Astrocyte (in vitro differentiated cells and primary cell): ENCODE results near the gene FSTL5. TPM values are rescaled to one million over a fixed set of nuclear protein-coding genes. Genes with fewer than 3 reads are reported as not detected.

Experiments used
- DNase-seq: peaks from one replicate; pipeline ENCODE4 v3.0.0-alpha.2; 2010; ENCODE audit warnings: low read depth
- FAIRE-seq: peaks from 2 replicates; lab custom pipeline; 2011; peaks lifted over from hg19 to GRCh38; lab: Jason Lieb, UNC
- H2AFZ ChIP-seq: 2 replicates; pipeline ENCODE4 v1.6.0; 2012; ENCODE audit warnings: low read depth, low read length, inconsistent platforms
- H3K27ac ChIP-seq: 2 replicates; pipeline ENCODE4 v1.5.1; 2011; ENCODE audit warnings: low read depth, low read length, inconsistent platforms
- H3K27me3 ChIP-seq: 2 replicates; pipeline ENCODE4 v1.6.0; 2011; ENCODE audit warnings: low read length, inconsistent platforms; ENCODE audit not compliant: insufficient read depth
- H3K36me3 ChIP-seq: 2 replicates; pipeline ENCODE4 v1.5.1; 2011; ENCODE audit warnings: low read length, inconsistent platforms; ENCODE audit not compliant: insufficient read depth
- H3K4me1 ChIP-seq: 2 replicates; pipeline ENCODE4 v1.5.1; 2011; ENCODE audit warnings: low read length, inconsistent platforms; ENCODE audit not compliant: insufficient read depth
- H3K4me2 ChIP-seq: 2 replicates; pipeline ENCODE4 v1.6.0; 2012; ENCODE audit warnings: low read length, inconsistent platforms
- H3K4me3 ChIP-seq: 2 replicates; pipeline ENCODE4 v1.5.1; 2011; ENCODE audit warnings: low read depth, mild to moderate bottlenecking, low read length, inconsistent platforms; ENCODE audit not compliant: insufficient read depth
- H3K79me2 ChIP-seq: 2 replicates; pipeline ENCODE4 v1.6.0; 2012; ENCODE audit warnings: mild to moderate bottlenecking, low read length, inconsistent platforms; ENCODE audit not compliant: insufficient read depth
- H3K9ac ChIP-seq: 2 replicates; pipeline ENCODE4 v1.6.0; 2012; ENCODE audit warnings: mild to moderate bottlenecking, low read length, inconsistent platforms
- H3K9me3 ChIP-seq: 2 replicates; pipeline ENCODE4 v1.5.1; 2012; ENCODE audit warnings: low read depth, mild to moderate bottlenecking, low read length, inconsistent platforms; ENCODE audit not compliant: insufficient read depth
- H4K20me1 ChIP-seq: 2 replicates; pipeline ENCODE4 v1.6.0; 2012; ENCODE audit warnings: low read length, inconsistent platforms; ENCODE audit not compliant: insufficient read depth
- H3K27ac Mint-ChIP-seq: one replicate; pipeline ENCODE4 v1.8.0; 2021; ENCODE audit warnings: mild to moderate bottlenecking, mixed read lengths; ENCODE audit not compliant: unreplicated experiment
- H3K27me3 Mint-ChIP-seq: one replicate; pipeline ENCODE4 v1.8.0; 2021; ENCODE audit warnings: low read depth, mixed read lengths; ENCODE audit not compliant: unreplicated experiment
- H3K36me3 Mint-ChIP-seq: one replicate; pipeline ENCODE4 v1.8.0; 2021; ENCODE audit warnings: low read depth, mixed read lengths; ENCODE audit not compliant: unreplicated experiment
- H3K4me1 Mint-ChIP-seq: one replicate; pipeline ENCODE4 v1.8.0; 2021; ENCODE audit warnings: low read depth, mixed read lengths; ENCODE audit not compliant: unreplicated experiment
- H3K4me3 Mint-ChIP-seq: one replicate; pipeline ENCODE4 v1.8.0; 2021; ENCODE audit warnings: mild to moderate bottlenecking, moderate library complexity, mixed read lengths; ENCODE audit not compliant: unreplicated experiment
- H3K9me3 Mint-ChIP-seq: one replicate; pipeline ENCODE4 v1.8.0; 2021; ENCODE audit warnings: mild to moderate bottlenecking, mixed read lengths; ENCODE audit not compliant: unreplicated experiment
- EZH2 ChIP-seq: IDR thresholded peaks from 2 replicates; pipeline ENCODE4 v1.6.1; 2012; ENCODE audit warnings: mild to moderate bottlenecking, low read length, inconsistent platforms; ENCODE audit not compliant: insufficient read depth
- total RNA-seq: library from RNA; stranded (reverse); gene quantifications from 2 replicates; pipeline ENCODE4 v1.2.1, GENCODE V29; 2021
- TF ChIP-seq, protein P1 (sequence below): IDR thresholded peaks from 2 replicates; pipeline ENCODE4 v1.5.1; 2011; ENCODE audit warnings: low read depth, mild to moderate bottlenecking, inconsistent platforms, low read length, moderate library complexity; ENCODE audit not compliant: insufficient read depth

Gene FSTL5
- total RNA-seq, 1 donor from 2014 or later = 0.43 TPM

DNA sequence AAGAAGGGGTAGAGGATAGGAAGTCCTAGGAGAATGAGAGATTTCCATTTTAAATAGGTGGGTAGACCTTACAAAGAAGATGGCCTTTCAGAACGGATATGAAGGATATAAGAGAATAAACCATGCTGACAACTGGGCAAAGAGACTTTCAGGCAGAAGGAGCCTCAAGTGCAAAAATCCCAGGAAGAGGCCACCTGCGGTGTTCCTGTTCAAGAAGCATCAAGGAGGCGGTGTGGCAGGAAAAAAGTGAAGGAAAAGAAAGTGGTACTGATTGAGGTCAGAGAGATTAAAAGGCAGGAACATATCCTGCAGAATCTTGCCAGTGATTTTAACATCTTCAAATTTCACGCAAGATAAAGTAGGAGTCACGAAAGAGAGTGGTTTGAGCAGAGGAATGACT is 172.0 kb downstream of the FSTL5 start:
- H3K27ac Mint-ChIP-seq = no peak overlapping the region
- H3K4me1 Mint-ChIP-seq = peaks cover 4% of the 10 kb centered on the region
- Histone ChIP-seq H3K9me3 (no peaks in the 10 kb centered on the region), H3K27me3 (no peaks in the 10 kb centered on the region), H3K4me1 (no peaks in the 10 kb centered on the region), H4K20me1 (no peaks in the 10 kb centered on the region), H2AFZ (no peak overlapping the region), H3K9ac (no peak overlapping the region), H3K4me2 (no peak overlapping the region), H3K36me3 (no peaks in the 10 kb centered on the region), H3K79me2 (no peaks in the 10 kb centered on the region), H3K27ac (no peak overlapping the region), H3K4me3 (no peak overlapping the region)
- TF ChIP-seq, protein P1, sequence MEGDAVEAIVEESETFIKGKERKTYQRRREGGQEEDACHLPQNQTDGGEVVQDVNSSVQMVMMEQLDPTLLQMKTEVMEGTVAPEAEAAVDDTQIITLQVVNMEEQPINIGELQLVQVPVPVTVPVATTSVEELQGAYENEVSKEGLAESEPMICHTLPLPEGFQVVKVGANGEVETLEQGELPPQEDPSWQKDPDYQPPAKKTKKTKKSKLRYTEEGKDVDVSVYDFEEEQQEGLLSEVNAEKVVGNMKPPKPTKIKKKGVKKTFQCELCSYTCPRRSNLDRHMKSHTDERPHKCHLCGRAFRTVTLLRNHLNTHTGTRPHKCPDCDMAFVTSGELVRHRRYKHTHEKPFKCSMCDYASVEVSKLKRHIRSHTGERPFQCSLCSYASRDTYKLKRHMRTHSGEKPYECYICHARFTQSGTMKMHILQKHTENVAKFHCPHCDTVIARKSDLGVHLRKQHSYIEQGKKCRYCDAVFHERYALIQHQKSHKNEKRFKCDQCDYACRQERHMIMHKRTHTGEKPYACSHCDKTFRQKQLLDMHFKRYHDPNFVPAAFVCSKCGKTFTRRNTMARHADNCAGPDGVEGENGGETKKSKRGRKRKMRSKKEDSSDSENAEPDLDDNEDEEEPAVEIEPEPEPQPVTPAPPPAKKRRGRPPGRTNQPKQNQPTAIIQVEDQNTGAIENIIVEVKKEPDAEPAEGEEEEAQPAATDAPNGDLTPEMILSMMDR = no peak
- no peak for TF ChIP-seq EZH2
- H3K36me3 Mint-ChIP-seq = no peaks in the 10 kb centered on the region
- no peaks in the 10 kb centered on the region for H3K9me3 Mint-ChIP-seq
- FAIRE-seq = no peak
- H3K27me3 Mint-ChIP-seq = no peaks in the 10 kb centered on the region
- no peak for DNase-seq
- H3K4me3 Mint-ChIP-seq = no peak overlapping the region

DNA sequence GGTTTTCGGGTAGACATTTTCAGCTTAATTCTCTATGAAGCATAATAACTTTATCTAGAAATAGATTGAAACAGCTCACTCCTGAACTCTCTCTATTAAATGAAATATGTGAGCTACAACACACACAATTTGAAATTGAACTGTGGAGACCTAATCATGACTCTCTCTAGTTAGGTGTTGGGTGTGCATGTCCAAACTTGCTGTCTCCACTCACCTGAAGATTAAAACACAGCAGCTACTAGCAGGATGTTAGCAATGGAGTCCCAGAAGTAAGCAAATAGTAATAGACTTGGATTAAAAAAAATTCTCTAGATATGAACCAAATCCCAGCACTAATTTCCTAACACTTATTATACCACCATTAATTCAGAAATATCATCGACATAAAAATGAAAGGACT is 173.1 kb downstream of the FSTL5 start:
- Histone ChIP-seq H3K36me3 (no peaks in the 10 kb centered on the region), H2AFZ (no peak overlapping the region), H3K4me2 (no peak overlapping the region), H3K9ac (no peak overlapping the region), H3K27ac (no peak overlapping the region), H4K20me1 (no peaks in the 10 kb centered on the region), H3K4me1 (no peaks in the 10 kb centered on the region), H3K4me3 (no peak overlapping the region), H3K79me2 (no peaks in the 10 kb centered on the region), H3K9me3 (no peaks in the 10 kb centered on the region), H3K27me3 (no peaks in the 10 kb centered on the region)
- Mint-ChIP-seq H3K9me3 (no peaks in the 10 kb centered on the region), H3K4me1 (no peaks in the 10 kb centered on the region), H3K36me3 (no peaks in the 10 kb centered on the region), H3K27ac (no peak overlapping the region), H3K4me3 (no peak overlapping the region), H3K27me3 (no peaks in the 10 kb centered on the region)
- TF ChIP-seq, protein P1 = no peak
- no peak for TF ChIP-seq EZH2
- DNase-seq (no peak), FAIRE-seq (no peak)

- no peaks in the 10 kb centered on the region for H3K9me3 ChIP-seq
- no peaks in the 10 kb centered on the region for H3K79me2 ChIP-seq
- H3K9me3 Mint-ChIP-seq = no peaks in the 10 kb centered on the region
- DNase-seq (no peak), FAIRE-seq (no peak)
- H3K36me3 Mint-ChIP-seq = no peaks in the 10 kb centered on the region
- TF ChIP-seq EZH2 = no peak
- TF ChIP-seq, protein P1 = no peak
- H3K4me1 ChIP-seq = no peaks in the 10 kb centered on the region
- no peaks in the 10 kb centered on the region for H3K27me3 Mint-ChIP-seq
- no peak overlapping the region for H3K4me2 ChIP-seq
- no peak overlapping the region for H3K9ac ChIP-seq
- H4K20me1 ChIP-seq = no peaks in the 10 kb centered on the region
- no peaks in the 10 kb centered on the region for H3K4me1 Mint-ChIP-seq
- no peaks in the 10 kb centered on the region for H3K36me3 ChIP-seq
- H3K27ac ChIP-seq = no peak overlapping the region
- H2AFZ ChIP-seq = no peak overlapping the region
- no peak overlapping the region for H3K27ac Mint-ChIP-seq
- no peak overlapping the region for H3K4me3 ChIP-seq
- H3K4me3 Mint-ChIP-seq = no peak overlapping the region
- no peaks in the 10 kb centered on the region for H3K27me3 ChIP-seq
Observed at GRCh38 chr4:161988946-161989345, 174.9 kb downstream of the FSTL5 start.
